Transverse colon (tissue), 4 donors: ENCODE measurements around the gene ZNF90.
"Not testable (repeated sequence)": the region's sequence is repeated elsewhere in the genome, so short reads cannot be mapped to it uniquely, and the experiment has no call there.

Experiments
- CTCF ChIP-seq, 5 experiments: fragments of 200-600 bp in 3 of 5; fragments of 450-650 bp in 2 of 5; sonication (generic) in 3 of 5; IDR thresholded peaks; 1 replicate in 2 of 5; 2 replicates in 3 of 5; pipeline ENCODE4 v1.5.1; 2016 to 2017; ENCODE audit warnings: antibody characterized with exemption in 5 of 5, inconsistent platforms in 3 of 5, mild to moderate bottlenecking in 2 of 5, moderate library complexity in 1 of 5
- POLR2AphosphoS5 ChIP-seq, 3 donors: sonication (generic); formaldehyde crosslinking; IDR thresholded peaks; one replicate each; pipeline ENCODE4 v1.6.1; 2016; ENCODE audit warnings: antibody characterized with exemption in 3 of 3

- not testable (repeated sequence) for TF ChIP-seq CTCF, POLR2AphosphoS5 (IDR thresholded peaks at IDR 0.05)
Observed at GRCh38 chr19:20152506-20152905, 74.7 kb downstream of the ZNF90 start.
